Measurements from ENCODE around the gene ZNF267. TPM values are rescaled to one million over a fixed set of nuclear protein-coding genes. Genes with fewer than 3 reads are reported as not detected.

Gene ZNF267
- total and polyA plus RNA-seq, 2 of the 8 experiments (the other 6 are each of a cell fraction or from before 2014, with no cell fraction given) = 5.5 to 28.3 TPM

DNA sequence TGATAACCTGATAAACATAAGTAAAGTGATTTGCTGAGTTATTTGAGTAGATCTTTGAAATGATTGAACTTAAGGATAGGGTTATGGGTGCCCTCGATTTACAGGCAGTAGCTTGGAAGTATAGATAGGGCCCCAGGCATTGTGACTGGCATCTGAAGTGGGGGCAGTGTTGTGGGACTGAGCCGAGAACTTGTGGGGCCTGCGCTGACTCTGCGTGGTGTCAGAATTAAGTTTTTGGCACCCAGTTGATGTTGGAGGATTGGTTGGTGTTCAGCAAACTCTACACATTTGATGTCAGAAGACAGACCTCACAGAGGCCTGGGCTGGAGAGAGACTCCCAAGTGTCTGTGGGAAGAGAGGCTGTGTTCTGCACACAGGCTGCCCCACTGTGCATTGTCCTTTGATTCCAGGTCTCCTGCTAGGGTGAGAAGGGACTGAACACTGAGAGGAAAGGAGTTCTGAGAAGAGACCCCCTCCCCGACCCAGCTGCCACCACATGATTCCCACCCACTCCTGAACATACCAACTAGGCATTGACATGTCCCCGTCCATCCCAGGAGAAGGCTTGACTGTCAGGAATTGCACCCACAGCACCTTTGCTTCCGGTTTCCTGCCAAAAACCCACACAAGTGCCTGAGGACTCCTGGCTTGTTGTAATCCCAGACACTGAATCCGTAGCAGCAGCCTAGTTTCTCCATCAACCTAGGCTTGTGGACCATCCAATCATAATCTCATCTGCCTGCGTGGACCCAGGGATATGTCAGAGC, 4.5 kb downstream of the ZNF267 start:
- WGBS, 2 experiments (ENCODE audit: extremely low coverage in 1 of 2, insufficient coverage in 1 of 2, insufficient read length in 1 of 2, insufficient replicate concordance in 2 of 2, low coverage in 1 of 2, low lambda C conversion rate in 2 of 2, missing lambda C conversion rate in 1 of 2) = 94% methylated on average over 9 of the region's 9 CpGs; no CpG with 5 or more reads in 1 of the 2 experiments
- no peaks in the 10 kb centered on the region for H3K9me3 ChIP-seq (ENCODE audit: insufficient read depth in 2 of 2, low read depth in 1 of 2, low read length in 1 of 2)
- peaks cover 26 to 90% of the 10 kb centered on the region in 2 experiments for H3K79me2 ChIP-seq (ENCODE audit: control insufficient read depth in 1 of 2, insufficient read depth in 2 of 2, low read length in 2 of 2)
- H3K27me3 ChIP-seq (replicated peaks in 1 of 4; ENCODE audit: control insufficient read depth in 3 of 4, extremely low read depth in 1 of 4, insufficient read depth in 3 of 4, low read length in 3 of 4) = no peaks in the 10 kb centered on the region
- H2BK20ac ChIP-seq (ENCODE audit: low read length) = no peak overlapping the region
- H2AK5ac ChIP-seq (ENCODE audit: low read depth, low read length) = no peak overlapping the region
- peaks cover 0 to 5% (median 0%) of the 10 kb centered on the region in 4 experiments; a peak in 5 of 8 replicates for H3K36me3 ChIP-seq (ENCODE audit: control insufficient read depth in 2 of 4, insufficient read depth in 4 of 4, low read length in 3 of 4)
- no peak overlapping the region for H2BK15ac ChIP-seq (ENCODE audit: low read length)
- no peak overlapping the region for H2BK120ac ChIP-seq (replicated peaks; ENCODE audit: low read depth, low read length)
- FAIRE-seq (no peak), DNase-seq (ENCODE audit: low read depth in 1 of 2, low spot score in 2 of 2) (no peak)
- no peak for TF ChIP-seq SIN3A (conservative IDR thresholded peaks at IDR 0.05 in 1 of 2, IDR thresholded peaks at IDR 0.05 in 1 of 2; ENCODE audit: low read depth in 1 of 2, low read length in 2 of 2)
- no peak for TF ChIP-seq KDM5A (IDR thresholded peaks at IDR 0.05; ENCODE audit: low read length)
- TF ChIP-seq RFX5 (IDR thresholded peaks at IDR 0.05; ENCODE audit: borderline replicate concordance, low read depth, low read length) = no peak
- no peak for TF ChIP-seq RXRA (IDR thresholded peaks at IDR 0.05; ENCODE audit: insufficient read depth, low read depth, low read length)
- no peak for TF ChIP-seq SP1 (IDR thresholded peaks at IDR 0.05; ENCODE audit: low read depth, low read length)
- no peak for TF ChIP-seq ZNF274 (IDR thresholded peaks at IDR 0.05; ENCODE audit: borderline replicate concordance, extremely low read depth, low read length)
- no peak for TF ChIP-seq EGR1 (IDR thresholded peaks at IDR 0.05; ENCODE audit: borderline replicate concordance, low read depth, low read length)
- TF ChIP-seq SIRT6 (IDR thresholded peaks at IDR 0.05; ENCODE audit: low read length) = no peak
- no peak for TF ChIP-seq ASH2L (IDR thresholded peaks at IDR 0.05; ENCODE audit: low read length)
- no peak for TF ChIP-seq NRF1 (IDR thresholded peaks at IDR 0.05; ENCODE audit: low read depth, low read length)
- H2AFZ ChIP-seq (ENCODE audit: low read length) = no peak overlapping the region
- H3K23me2 ChIP-seq (ENCODE audit: low read depth, low read length) = no peaks in the 10 kb centered on the region; the same call in 1 of the 2 replicates
- H3K23ac ChIP-seq (ENCODE audit: insufficient read length) = no peak overlapping the region
- no peak overlapping the region for H2BK5ac ChIP-seq (ENCODE audit: low read depth, low read length)
- H4K91ac ChIP-seq (replicated peaks; ENCODE audit: insufficient read length, low read length) = no peak overlapping the region
- no peak overlapping the region for H3K18ac ChIP-seq (ENCODE audit: extremely low read depth, low read length)
- peak overlapping the region in 1 of 4 experiments; percentile 8; a peak in 1 of 7 replicates for H3K9ac ChIP-seq (replicated peaks in 1 of 4; ENCODE audit: extremely low read depth in 1 of 4, low read depth in 3 of 4, low read length in 3 of 4)
- no peak overlapping the region for H3K4me2 ChIP-seq (ENCODE audit: insufficient read depth in 1 of 2, low read depth in 2 of 2, low read length in 2 of 2)
- peaks cover 0 to 3% (median 0%) of the 10 kb centered on the region in 4 experiments; a peak in 2 of 7 replicates for H3K4me1 ChIP-seq (replicated peaks in 1 of 4; ENCODE audit: control insufficient read depth in 3 of 4, insufficient read depth in 4 of 4, low read length in 3 of 4)
- peaks cover 16% of the 10 kb centered on the region for H3K79me1 ChIP-seq (ENCODE audit: low read depth, low read length)
- no peak overlapping the region for H3K14ac ChIP-seq (ENCODE audit: insufficient read length)
- H3K27ac ChIP-seq (ENCODE audit: low read depth, low read length) = no peak overlapping the region
- no peak overlapping the region for H2BK12ac ChIP-seq (ENCODE audit: low read depth, low read length)
- ChIA-PET POLR2A (ENCODE audit: partially characterized antibody) (interaction anchor here (0.6 kb wide), 1 partner anchor 19 kb away, joined by 4 read pairs; no protein-coding TSS in a partner anchor), CTCF (ENCODE audit: partially characterized antibody) (interaction anchor here (0.7 kb wide), 2 partner anchors 10 to 663 kb away, joined by 3 to 5 read pairs; no protein-coding TSS in a partner anchor)
- no peak overlapping the region for H4K5ac ChIP-seq (ENCODE audit: insufficient read length, low read depth, low read length)
- H3K4ac ChIP-seq (replicated peaks; ENCODE audit: insufficient read length, low read depth, low read length) = no peak overlapping the region
- no peak overlapping the region for H4K8ac ChIP-seq (ENCODE audit: extremely low read depth, insufficient read depth, low read length)
- no peak overlapping the region for H3K4me3 ChIP-seq (ENCODE audit: extremely low read depth in 1 of 4, insufficient read depth in 2 of 4, low read depth in 3 of 4, low read length in 4 of 4)
- peaks cover 0 to 7% of the 10 kb centered on the region in 2 experiments for H4K20me1 ChIP-seq (replicated peaks in 1 of 2; ENCODE audit: control insufficient read depth in 1 of 2, insufficient read depth in 2 of 2, low read length in 2 of 2)
- no peak overlapping the region for H3K56ac ChIP-seq (replicated peaks; ENCODE audit: insufficient read length, low read depth, low read length)
